Astrocyte of the cerebellum (primary cell): ENCODE results near the gene STX10.
A peak's percentile ranks its signal among the peaks of the same experiment; 100 is the strongest.
"Not testable (repeated sequence)": the region's sequence is repeated elsewhere in the genome, so short reads cannot be mapped to it uniquely, and the experiment has no call there.

Source experiments
- DNase-seq: peaks from one replicate; pipeline ENCODE4 v3.0.0-alpha.2; 2011; ENCODE audit warnings: low read depth
- H3K4me3 ChIP-seq: 2 replicates; pipeline ENCODE4 v1.5.1; 2011; ENCODE audit warnings: mild to moderate bottlenecking, low read depth, low read length, moderate library complexity
- in situ Hi-C: cut with HindIII; loops from 2 replicates; pipeline ENCODE4 v1.10.0; 2017; ENCODE audit warnings: low sequenced_read_pairs
- TF ChIP-seq, protein P1 (sequence below): IDR thresholded peaks from 2 replicates; pipeline ENCODE4 v1.5.1; 2012; ENCODE audit warnings: low read length, low read depth, moderate library complexity, mild to moderate bottlenecking; ENCODE audit errors: missing control alignments

STX10 gene, protein sequence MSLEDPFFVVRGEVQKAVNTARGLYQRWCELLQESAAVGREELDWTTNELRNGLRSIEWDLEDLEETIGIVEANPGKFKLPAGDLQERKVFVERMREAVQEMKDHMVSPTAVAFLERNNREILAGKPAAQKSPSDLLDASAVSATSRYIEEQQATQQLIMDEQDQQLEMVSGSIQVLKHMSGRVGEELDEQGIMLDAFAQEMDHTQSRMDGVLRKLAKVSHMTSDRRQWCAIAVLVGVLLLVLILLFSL

DNA sequence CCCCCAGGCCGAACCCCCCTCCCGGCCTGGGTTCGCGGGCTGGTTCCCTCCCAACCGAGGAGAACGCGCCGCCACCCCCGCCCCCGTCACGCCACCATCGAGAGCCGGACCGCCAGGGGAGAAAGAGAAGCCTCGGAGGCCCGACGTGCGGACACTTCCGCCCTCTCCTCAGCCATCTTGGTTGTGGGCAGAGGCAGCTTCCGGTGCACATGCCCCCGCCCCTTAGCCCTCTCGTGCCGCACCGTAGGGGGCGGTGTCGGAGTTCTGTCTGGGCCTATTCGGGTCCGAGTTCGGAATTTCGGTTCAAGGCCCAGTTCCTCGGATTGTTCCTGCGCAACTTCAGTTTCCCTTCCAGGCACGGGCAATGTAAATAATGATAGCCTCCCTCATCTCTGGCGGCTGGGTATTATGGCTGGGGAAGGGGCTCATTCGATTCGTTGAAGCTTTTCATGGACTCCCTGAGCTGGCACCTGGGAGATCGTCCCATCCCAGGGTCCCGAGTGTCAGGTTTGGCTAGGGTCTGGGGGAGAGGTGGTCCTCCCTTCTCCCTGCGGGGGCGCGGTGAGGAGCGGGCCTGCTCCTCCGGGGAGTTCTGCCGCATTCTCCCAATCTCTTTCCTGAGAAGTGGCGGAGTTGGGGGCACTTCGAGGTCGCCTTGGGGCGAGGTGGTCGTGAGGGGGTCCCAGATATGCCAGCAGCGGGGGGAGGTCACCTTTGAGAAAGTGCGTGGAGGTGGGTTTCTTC is at the start of gene STX10, which contains the start of gene IER2:
TSS of gene STX10 (minus strand) at position 189 of the 744 bp plus-strand sequence. CDS start 202 bp downstream, outside the sequence.
TSS of gene IER2 (plus strand) at position 225 of the 744 bp plus-strand sequence. CDS start 2,776 bp downstream, outside the sequence.
- TF ChIP-seq, protein P1, sequence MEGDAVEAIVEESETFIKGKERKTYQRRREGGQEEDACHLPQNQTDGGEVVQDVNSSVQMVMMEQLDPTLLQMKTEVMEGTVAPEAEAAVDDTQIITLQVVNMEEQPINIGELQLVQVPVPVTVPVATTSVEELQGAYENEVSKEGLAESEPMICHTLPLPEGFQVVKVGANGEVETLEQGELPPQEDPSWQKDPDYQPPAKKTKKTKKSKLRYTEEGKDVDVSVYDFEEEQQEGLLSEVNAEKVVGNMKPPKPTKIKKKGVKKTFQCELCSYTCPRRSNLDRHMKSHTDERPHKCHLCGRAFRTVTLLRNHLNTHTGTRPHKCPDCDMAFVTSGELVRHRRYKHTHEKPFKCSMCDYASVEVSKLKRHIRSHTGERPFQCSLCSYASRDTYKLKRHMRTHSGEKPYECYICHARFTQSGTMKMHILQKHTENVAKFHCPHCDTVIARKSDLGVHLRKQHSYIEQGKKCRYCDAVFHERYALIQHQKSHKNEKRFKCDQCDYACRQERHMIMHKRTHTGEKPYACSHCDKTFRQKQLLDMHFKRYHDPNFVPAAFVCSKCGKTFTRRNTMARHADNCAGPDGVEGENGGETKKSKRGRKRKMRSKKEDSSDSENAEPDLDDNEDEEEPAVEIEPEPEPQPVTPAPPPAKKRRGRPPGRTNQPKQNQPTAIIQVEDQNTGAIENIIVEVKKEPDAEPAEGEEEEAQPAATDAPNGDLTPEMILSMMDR, result peak; percentile 49
- H3K4me3 ChIP-seq, result peak within 1 kb of the TSS; percentile 95
- DNase-seq, result peak; percentile 71
- in situ Hi-C loops, result no loop called here

DNA sequence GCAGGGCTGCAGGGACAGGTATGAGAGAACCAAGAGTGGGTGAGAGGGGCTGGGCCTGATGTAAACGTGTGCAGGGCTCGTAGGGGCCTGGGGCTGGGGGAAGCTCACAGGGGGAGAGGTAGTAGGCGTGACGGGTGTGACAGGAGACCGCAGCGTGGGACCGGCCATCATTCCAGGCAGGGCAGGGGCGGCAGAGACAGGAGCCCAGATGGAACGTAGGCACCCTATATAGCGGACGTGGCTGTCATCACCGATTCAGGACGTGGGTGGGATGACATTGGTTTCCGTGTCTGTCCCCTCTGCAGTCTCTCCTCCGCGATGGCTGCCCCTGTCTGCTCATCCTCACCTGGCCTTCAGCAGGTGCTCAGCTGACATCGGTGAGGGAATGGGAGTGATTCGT is 48.5 kb upstream of the STX10 start:
- no peak overlapping the region for H3K4me3 ChIP-seq
- in situ Hi-C loops, result no loop called here
- TF ChIP-seq, protein P1, result no peak
- no peak for DNase-seq

DNA sequence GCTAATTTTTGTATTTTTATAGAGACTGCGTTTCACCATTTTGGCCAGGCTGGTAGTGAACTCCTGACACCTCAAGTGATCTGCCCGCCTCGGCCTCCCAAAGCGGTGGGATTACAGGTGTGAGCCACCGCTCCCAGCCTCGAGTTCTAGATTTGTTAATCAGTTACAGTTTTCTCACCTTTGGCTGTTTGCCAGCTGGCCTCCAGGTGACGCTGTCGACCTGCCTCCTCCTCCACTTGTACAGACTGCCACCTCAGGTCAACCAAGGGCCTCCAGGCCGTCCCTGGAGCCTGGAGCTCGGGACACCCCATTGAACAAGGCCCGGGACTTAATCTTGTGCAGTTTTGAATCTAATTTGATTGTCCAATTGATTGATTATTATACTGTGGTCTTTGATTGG is 45.5 kb upstream of the STX10 start:
- H3K4me3 ChIP-seq, result no peak overlapping the region
- in situ Hi-C loops, result no loop called here
- TF ChIP-seq, protein P1, result no peak
- DNase-seq, result no peak

DNA sequence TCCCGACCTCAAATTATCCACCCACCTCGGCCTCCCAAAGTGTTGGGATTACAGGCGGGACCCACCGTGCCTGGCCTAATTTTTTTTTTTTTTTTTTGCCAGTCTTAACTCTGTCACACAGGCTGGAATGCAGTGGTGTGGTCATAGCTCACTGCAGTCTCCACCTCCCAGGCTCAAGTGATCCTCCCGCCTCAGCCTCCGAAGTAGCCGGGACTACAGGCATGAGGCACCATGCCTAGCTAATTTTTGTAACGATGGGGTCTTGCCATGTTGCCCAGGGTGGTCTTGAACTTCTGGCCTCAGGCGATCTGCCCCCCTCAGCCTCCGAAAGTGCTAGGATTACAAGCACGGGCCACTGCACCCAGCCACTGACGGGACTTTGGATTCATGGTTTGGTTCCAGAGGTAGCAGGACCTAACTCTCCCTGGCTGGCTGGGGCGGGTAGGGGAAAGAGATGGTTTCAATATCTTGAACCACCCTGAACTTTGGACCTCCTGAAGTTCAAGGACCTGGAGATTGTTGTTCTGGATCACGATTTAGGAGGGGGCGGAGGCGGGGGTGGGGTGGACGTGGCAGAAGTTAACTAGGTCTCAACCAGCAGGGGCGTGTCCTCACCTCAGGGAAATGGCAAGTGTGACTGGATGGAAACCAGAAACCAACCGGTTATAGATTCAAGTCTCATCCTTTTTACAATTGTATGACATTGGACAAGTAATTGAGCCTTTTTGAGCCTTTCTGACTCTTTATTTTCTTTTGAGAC is 40.8 kb upstream of the STX10 start:
- TF ChIP-seq, protein P1, result no peak
- no peak overlapping the region for H3K4me3 ChIP-seq
- in situ Hi-C loops, result no loop called here
- no peak for DNase-seq

DNA sequence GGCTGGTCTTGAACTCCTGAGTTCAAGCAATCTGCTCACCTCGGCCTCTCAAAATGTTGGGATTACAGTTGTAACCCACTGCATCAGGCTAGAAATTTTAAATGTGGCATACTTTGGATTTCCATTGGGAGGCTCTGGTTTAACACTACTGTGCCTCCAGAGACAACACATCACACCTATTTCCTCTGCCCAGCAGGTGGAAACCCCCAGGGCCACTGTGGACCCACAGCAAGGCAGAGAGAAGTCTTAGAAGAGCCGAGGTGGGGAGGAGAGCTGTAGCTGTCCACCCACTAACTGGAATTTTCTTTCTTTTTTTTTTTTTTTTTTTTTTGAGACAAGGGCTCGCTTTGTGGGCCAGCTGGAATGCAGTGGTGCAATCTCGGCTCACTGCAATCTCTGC is 39.4 kb upstream of the STX10 start:
- in situ Hi-C loops, result no loop called here
- DNase-seq, result no peak
- TF ChIP-seq, protein P1, result no peak
- no peak overlapping the region for H3K4me3 ChIP-seq

DNA sequence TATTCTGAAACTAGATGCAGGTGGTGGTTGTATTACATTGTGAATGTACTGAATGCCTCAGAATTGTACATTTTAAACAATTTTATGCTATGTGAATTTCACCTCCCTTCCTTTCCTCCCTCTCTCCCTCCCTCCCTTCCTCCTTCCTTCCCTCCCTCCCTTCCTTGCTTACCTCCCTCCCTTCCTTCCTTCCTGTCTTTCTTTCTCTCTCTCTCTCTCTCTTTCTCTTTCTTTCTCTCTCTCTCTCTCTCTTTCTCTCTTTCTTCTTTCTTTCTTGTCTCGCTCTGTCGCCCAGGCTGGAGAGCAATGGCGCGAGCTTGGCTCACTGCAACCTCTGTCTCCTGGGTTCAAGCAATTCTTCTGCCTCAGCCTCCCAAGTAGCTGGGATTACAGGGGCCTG is 37.2 kb upstream of the STX10 start:
- in situ Hi-C loops, result no loop called here
- TF ChIP-seq, protein P1, result no peak
- no peak for DNase-seq
- no peak overlapping the region for H3K4me3 ChIP-seq

DNA sequence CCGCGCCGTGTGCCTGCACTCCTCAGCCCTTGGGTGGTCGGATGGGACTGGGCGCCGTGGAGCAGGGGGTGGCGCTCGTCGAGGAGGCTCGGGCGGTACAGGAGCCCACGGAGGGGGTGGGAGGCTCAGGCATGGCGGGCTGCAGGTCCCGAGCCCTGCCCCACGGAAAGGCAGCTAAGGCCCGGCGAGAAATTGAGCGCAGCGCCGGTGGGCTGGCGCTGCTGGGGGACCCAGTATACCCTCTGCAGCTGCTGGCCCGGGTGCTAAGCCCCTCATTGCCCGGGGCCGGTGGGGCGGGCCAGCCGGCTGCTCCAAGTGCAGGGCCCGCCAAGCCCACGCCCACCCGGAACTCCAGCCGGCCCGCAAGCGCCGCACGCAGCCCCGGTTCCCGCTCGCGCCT is 36.5 kb upstream of the STX10 start:
- DNase-seq, H3K4me3 ChIP-seq, in situ Hi-C loops: not testable (repeated sequence)

DNA sequence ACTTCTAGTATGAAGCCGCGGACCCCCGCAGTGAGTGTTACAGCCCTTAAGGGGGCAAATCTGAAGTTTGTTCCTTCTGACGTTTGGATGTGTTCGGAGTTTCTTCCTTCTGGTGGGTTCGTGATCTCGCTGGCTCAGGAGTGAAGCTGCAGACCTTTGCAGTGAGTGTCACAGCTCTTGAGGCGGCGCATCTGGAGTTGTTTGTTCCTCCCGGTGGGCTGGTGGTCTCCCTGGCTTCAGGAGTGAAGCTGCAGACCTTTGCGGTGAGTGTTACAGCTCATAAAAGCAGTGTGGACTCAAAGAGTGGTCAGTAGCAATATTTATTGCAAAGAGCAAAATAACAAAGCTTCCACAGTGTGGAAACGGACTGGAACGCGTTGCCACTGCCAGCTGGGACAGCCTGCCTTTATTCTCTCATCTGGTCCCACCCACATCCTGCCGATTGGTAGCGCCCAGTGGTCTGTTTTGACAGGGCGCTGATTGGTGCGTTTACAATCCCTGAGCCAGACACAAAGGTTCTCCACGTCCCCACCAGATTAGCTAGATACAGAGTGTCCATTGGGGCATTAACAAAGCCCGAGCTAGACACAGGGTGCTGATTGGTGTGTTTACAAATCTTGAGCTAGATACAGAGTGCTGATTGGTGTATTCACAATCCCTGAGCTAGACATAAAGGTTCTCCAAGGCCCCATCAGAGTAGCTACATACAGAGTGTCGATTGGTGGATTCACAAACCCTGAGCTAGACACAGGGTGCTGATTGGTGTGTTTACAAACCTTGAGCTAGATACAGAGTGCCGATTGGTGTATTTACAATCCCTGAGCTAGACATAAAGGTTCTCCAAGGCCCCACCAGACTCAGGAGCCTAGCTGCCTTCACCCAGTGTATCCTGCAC is 35.8 kb upstream of the STX10 start:
- H3K4me3 ChIP-seq, DNase-seq, in situ Hi-C loops: not testable (repeated sequence)

DNA sequence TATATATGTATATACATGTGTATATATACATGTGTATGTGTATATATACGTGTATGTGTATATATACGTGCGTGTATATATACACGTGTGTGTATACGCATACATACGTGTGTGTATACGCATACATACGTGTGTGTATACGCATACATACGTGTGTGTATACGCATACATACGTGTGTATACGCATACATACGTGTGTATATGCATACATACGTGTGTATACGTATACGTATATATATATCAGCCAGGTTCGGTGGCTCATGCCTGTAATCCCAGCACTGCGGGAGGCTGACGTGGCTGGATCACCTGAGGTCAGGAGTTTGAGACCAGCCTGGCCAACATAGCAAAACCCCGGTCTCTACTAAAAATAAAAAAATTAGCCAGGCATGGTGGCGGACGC is 34.8 kb upstream of the STX10 start:
- DNase-seq, in situ Hi-C loops, H3K4me3 ChIP-seq: not testable (repeated sequence)
